MCF 10A (cell line): ENCODE measurements around the gene TXLNA. TPM values are rescaled to one million over a fixed set of nuclear protein-coding genes. Genes with fewer than 3 reads are reported as not detected.
A peak's percentile ranks its signal among the peaks of the same experiment; 100 is the strongest.
"Not testable (repeated sequence)": the region's sequence is repeated elsewhere in the genome, so short reads cannot be mapped to it uniquely, and the experiment has no call there.

Experiments used
- Bru-seq: library from RNA; stranded (reverse); fragments of 400-500 nt; gene quantifications from one replicate; lab custom pipeline; 2021; lab: Mats Ljungman, UMichigan
- BruChase-seq, 2 experiments: library from RNA; stranded (reverse); fragments of 400-500 nt; gene quantifications; one replicate each; lab custom pipeline; 2021; lab: Mats Ljungman, UMichigan
- BruUV-seq: library from RNA; stranded (reverse); fragments of 400-500 nt; replicated peaks from 2 replicates; lab custom pipeline; 2021; lab: Mats Ljungman, UMichigan
- CTCF ChIA-PET: fragments of 300-600 bp; sonication (Branson Sonifier 250); formaldehyde crosslinking; extraction: SDS; loops from one replicate; lab custom pipeline; 2021; ENCODE audit warnings: antibody characterized with exemption, inconsistent platforms; lab: Yijun Ruan, JAX
- POLR2A ChIA-PET: fragments of 300-600, 350-650 bp; sonication (Branson Sonifier 250); formaldehyde crosslinking; extraction: SDS; loops from one replicate; lab custom pipeline; 2020; ENCODE audit warnings: antibody characterized with exemption, inconsistent platforms; lab: Yijun Ruan, JAX
- DNase-seq: peaks from one replicate; pipeline ENCODE4 v3.0.0-alpha.2; 2018; ENCODE audit not compliant: unreplicated experiment
- H3K27ac Mint-ChIP-seq: one replicate; pipeline ENCODE4 v1.8.0; 2022; ENCODE audit warnings: mild to moderate bottlenecking, low read depth, mixed read lengths; ENCODE audit not compliant: unreplicated experiment
- H3K27me3 Mint-ChIP-seq: one replicate; pipeline ENCODE4 v1.8.0; 2022; ENCODE audit warnings: mixed read lengths; ENCODE audit not compliant: insufficient read depth, unreplicated experiment
- H3K36me3 Mint-ChIP-seq: one replicate; pipeline ENCODE4 v1.8.0; 2022; ENCODE audit warnings: mild to moderate bottlenecking, moderate library complexity, mixed read lengths; ENCODE audit not compliant: insufficient read depth, unreplicated experiment
- H3K4me1 Mint-ChIP-seq: one replicate; pipeline ENCODE4 v1.8.0; 2022; ENCODE audit warnings: mixed read lengths; ENCODE audit not compliant: insufficient read depth, unreplicated experiment
- H3K4me3 Mint-ChIP-seq: one replicate; pipeline ENCODE4 v1.8.0; 2022; ENCODE audit warnings: mild to moderate bottlenecking, moderate library complexity, mixed read lengths; ENCODE audit not compliant: unreplicated experiment
- H3K9me3 Mint-ChIP-seq: one replicate; pipeline ENCODE4 v1.8.0; 2022; ENCODE audit warnings: mixed read lengths; ENCODE audit not compliant: unreplicated experiment
- intact Hi-C: fragments of 100-400 bp; cut with micrococcal nuclease; formaldehyde crosslinking; loops from 2 replicates; pipeline ENCODE4 v1.14.1; 2022
- long read RNA-seq: library from polyadenylated mRNA; stranded (forward); transcript quantifications from one replicate; pipeline ENCODE4 v2.0.0, GENCODE V29; 2022
- total RNA-seq: library from RNA; stranded (reverse); gene quantifications from 2 replicates; pipeline ENCODE4 v1.2.3, GENCODE V29; 2022
- TF ChIP-seq, protein P1 (sequence below): fragments of 200-600 bp; IDR thresholded peaks from one replicate; pipeline ENCODE4 v1.8.0; 2022; ENCODE audit warnings: antibody characterized with exemption, mild to moderate bottlenecking; ENCODE audit not compliant: unreplicated experiment

TXLNA gene
- 61.8 and 64.8 TPM in 2 replicates for total RNA-seq
- percentile 87 among the genes with signal in this experiment for Bru-seq, nascent RNA
- percentile 96 among the genes with signal in this experiment for BruChase-seq, experiment 1, labeled RNA remaining after a 6-hour chase
- percentile 95 among the genes with signal in this experiment for BruChase-seq, experiment 2, labeled RNA remaining after a 2-hour chase
- long read RNA-seq, full-length matches to known transcripts = 48 of 106 reads
- long read RNA-seq, partial matches to known transcripts = 7 of 106 reads
- long read RNA-seq, other reads (novel, unspliced or antisense) = 51 of 106 reads

DNA sequence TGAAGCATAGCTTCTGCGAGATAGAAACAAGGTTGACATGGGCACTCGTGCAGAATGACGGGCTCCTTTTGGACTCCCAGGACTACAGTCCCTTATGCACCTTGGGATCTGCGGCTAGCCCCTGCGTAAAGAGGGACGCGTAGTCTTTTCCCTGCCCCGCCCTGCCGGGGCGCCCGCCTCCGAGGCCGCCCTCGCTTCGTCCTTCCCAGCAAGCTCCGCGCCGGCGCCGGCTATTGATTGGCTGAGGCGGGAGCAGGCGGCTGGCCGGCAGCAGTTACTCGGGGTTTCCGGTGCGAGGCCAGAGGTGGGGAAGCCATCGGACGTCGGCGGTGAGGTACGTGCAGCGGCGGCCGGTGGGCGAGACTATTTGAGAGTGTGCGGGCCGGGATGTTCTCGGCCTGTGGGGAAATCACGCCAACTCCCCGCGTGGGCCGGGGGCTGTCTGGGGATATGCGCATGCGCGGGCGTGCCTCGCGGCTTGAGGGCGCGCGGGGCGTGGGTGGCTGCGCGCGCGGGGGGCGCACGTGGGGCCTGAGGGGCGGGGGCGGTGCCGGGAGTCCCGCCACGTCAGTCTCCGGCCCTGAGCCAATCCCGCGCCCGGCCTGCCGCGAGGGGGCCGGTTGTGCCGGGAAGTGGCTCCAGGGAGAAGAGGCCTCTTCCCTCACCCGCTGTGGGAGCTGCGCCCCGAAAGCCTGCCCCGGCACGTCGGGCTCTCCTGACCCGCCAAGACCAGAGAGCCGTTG is at the start of gene TXLNA:
TXLNA (plus strand) TSS at position 233 of the 743 bp plus-strand sequence. CDS start 671 bp downstream, outside the sequence.
- Mint-ChIP-seq H3K27me3 (no peaks in the 10 kb centered on the region), H3K27ac (peak within 1 kb of the TSS; percentile 98), H3K9me3 (no peaks in the 10 kb centered on the region), H3K4me3 (peak within 1 kb of the TSS; percentile 97), H3K4me1 (peaks cover 15% of the 10 kb centered on the region), H3K36me3 (peaks cover 66% of the 10 kb centered on the region)
- intact Hi-C loops = loop anchor here (2.0 kb wide), 2 partner anchors 47 to 71 kb away; partner anchors contain the start of gene KPNA6
- TF ChIP-seq, protein P1, sequence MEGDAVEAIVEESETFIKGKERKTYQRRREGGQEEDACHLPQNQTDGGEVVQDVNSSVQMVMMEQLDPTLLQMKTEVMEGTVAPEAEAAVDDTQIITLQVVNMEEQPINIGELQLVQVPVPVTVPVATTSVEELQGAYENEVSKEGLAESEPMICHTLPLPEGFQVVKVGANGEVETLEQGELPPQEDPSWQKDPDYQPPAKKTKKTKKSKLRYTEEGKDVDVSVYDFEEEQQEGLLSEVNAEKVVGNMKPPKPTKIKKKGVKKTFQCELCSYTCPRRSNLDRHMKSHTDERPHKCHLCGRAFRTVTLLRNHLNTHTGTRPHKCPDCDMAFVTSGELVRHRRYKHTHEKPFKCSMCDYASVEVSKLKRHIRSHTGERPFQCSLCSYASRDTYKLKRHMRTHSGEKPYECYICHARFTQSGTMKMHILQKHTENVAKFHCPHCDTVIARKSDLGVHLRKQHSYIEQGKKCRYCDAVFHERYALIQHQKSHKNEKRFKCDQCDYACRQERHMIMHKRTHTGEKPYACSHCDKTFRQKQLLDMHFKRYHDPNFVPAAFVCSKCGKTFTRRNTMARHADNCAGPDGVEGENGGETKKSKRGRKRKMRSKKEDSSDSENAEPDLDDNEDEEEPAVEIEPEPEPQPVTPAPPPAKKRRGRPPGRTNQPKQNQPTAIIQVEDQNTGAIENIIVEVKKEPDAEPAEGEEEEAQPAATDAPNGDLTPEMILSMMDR = no peak
- no TSS peak for BruUV-seq
- DNase-seq = peak; percentile 92
- CTCF ChIA-PET = interaction anchor here (0.5 to 1.1 kb wide), 4 partner anchors 10 to 217 kb away, joined by 3 read pairs; no protein-coding TSS in a partner anchor
- POLR2A ChIA-PET = interaction anchor here (0.5 to 3.6 kb wide), 42 partner anchors 10 to 613 kb away, joined by 3 to 44 read pairs (median 4); partner anchors contain the start of genes IQCC, KHDRBS1, KPNA6 and RBBP4

DNA sequence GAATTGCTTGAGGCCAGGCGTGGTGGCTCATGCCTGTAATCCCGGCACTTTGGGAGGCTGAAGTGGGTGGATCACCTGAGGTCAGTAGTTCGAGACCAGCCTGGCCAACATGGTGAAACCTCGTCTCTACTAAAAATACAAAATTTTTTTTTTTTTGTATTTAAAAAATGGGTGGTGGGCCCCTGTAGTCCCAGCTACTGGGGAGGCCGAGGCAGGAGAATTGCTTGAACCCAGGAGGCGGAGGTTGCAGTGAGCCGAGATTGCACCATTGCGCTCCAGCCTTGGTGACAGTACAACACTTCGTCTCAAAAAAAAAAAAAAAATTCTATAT is 45.6 kb upstream of the TXLNA start:
- POLR2A ChIA-PET = interaction anchor here (0.7 to 4.3 kb wide), 12 partner anchors 8 to 90 kb away, joined by 3 to 20 read pairs (median 4); partner anchors contain the start of genes KPNA6, TMEM39B and TXLNA
- peaks cover 35% of the 10 kb centered on the region for H3K36me3 Mint-ChIP-seq
- not testable (repeated sequence) for H3K9me3 Mint-ChIP-seq, H3K27me3 Mint-ChIP-seq, BruUV-seq, H3K4me3 Mint-ChIP-seq, DNase-seq
- CTCF ChIA-PET = interaction anchor here (0.6 to 1.3 kb wide), 6 partner anchors 15 to 297 kb away, joined by 3 to 8 read pairs (median 5); partner anchors contain the start of gene KPNA6
- peaks cover 20% of the 10 kb centered on the region for H3K4me1 Mint-ChIP-seq
- H3K27ac Mint-ChIP-seq = peak overlapping the region; percentile 86
- intact Hi-C loops = loop anchor here (2.0 kb wide), 2 partner anchors 25 to 47 kb away; partner anchors contain the start of gene KPNA6

DNA sequence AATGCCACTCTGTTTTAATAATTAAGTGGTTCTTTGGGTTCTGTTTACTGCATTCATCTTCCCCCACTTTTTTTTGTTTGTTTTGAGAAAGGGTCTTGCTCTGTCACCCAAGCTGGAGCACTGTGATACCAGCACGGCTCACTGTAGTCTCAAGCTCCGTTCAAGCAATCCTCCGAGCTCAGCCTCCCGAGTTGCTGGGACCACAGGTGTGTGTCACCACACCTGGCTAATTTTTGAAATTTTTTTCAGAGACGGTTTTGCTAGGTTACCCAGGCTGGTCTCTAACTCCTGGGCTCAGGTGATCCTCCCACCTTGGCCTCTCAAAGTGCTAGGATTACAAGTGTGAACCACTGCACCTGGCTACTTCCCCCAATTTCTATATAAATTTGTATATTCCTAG is 42.4 kb upstream of the TXLNA start:
- Mint-ChIP-seq H3K27me3 (no peaks in the 10 kb centered on the region), H3K36me3 (peaks cover 24% of the 10 kb centered on the region), H3K4me1 (peaks cover 28% of the 10 kb centered on the region), H3K9me3 (no peaks in the 10 kb centered on the region), H3K4me3 (no peak overlapping the region), H3K27ac (no peak overlapping the region)
- ChIA-PET CTCF (no interaction called here), POLR2A (interaction anchor here (4.3 kb wide), 1 partner anchor 29 kb away, joined by 20 read pairs; the partner anchor contains the start of gene KPNA6)
- BruUV-seq = no TSS peak
- TF ChIP-seq, protein P1 = no peak
- no peak for DNase-seq
- intact Hi-C loops = no loop called here

DNA sequence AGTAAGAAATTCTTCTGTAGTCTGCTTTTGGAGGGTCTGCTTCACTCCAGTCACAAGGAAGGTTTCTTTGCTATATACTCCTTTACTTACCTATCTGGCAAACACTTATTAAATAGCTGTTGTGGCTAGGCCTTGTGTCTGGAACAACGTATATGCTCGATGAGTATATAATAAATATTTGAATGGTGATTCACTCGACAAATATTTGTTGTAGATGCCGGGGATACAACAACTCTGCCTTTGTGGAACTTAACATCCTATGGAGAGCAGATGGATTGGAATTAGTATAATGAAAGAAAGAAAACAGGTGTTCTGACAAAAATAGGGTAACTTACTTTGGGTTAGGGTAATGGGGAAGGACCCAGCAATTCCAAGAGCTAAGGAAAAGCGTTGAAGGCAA is 40.5 kb upstream of the TXLNA start:
- peak; percentile 30 for DNase-seq
- no TSS peak for BruUV-seq
- Mint-ChIP-seq H3K4me3 (no peak overlapping the region), H3K27ac (peak overlapping the region; percentile 18), H3K4me1 (peaks cover 40% of the 10 kb centered on the region), H3K9me3 (no peaks in the 10 kb centered on the region), H3K27me3 (no peaks in the 10 kb centered on the region), H3K36me3 (peaks cover 14% of the 10 kb centered on the region)
- TF ChIP-seq, protein P1 = no peak
- intact Hi-C loops = no loop called here
- ChIA-PET CTCF (interaction anchor here (1.1 kb wide), 1 partner anchor 31 kb away, joined by 4 read pairs; the partner anchor contains the start of gene KPNA6), POLR2A (interaction anchor here (1.1 to 1.2 kb wide), 3 partner anchors 31 to 153 kb away, joined by 3 to 4 read pairs (median 3); partner anchors contain the start of genes HDAC1, KPNA6 and TXLNA)
